Measurements from ENCODE around the gene MED20.

DNA sequence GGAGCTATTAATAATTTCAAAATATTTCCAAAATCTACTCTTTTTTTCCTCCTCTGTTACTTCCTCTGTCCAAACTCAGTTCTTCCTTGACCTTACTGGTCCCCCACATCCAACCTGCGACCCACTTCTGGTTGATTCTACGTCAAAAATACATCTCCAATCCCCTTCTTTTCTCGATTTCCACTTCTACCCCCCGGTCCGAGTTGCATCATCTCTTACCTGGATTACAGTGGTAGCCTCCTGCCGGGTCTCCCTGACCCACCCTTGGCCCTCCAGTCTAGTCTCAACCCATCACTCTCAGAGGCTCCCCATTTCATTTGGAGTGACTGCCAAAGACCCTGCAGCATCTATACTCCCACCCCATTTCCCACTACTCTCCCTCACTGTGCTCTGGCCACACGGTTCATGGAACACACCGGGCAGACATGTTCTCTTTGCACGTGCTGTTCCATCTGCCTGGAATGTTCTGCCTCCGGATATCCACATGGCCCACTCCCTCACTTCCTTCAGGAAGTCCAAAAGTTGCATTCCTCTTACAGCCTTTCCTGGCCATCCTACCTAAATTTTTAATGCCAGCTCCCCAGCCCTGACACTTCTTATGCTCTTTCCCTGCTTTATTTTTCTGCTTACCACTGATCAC lies 26.8 kb upstream of the MED20 start:
- TF ChIP-seq, protein P1, sequence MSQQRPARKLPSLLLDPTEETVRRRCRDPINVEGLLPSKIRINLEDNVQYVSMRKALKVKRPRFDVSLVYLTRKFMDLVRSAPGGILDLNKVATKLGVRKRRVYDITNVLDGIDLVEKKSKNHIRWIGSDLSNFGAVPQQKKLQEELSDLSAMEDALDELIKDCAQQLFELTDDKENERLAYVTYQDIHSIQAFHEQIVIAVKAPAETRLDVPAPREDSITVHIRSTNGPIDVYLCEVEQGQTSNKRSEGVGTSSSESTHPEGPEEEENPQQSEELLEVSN (IDR thresholded peaks at IDR 0.05; ENCODE audit: borderline replicate concordance, low read depth), result no peak
- TF ChIP-seq, protein P2, sequence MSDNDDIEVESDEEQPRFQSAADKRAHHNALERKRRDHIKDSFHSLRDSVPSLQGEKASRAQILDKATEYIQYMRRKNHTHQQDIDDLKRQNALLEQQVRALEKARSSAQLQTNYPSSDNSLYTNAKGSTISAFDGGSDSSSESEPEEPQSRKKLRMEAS (IDR thresholded peaks at IDR 0.05), result no peak
- TF ChIP-seq, protein P3, sequence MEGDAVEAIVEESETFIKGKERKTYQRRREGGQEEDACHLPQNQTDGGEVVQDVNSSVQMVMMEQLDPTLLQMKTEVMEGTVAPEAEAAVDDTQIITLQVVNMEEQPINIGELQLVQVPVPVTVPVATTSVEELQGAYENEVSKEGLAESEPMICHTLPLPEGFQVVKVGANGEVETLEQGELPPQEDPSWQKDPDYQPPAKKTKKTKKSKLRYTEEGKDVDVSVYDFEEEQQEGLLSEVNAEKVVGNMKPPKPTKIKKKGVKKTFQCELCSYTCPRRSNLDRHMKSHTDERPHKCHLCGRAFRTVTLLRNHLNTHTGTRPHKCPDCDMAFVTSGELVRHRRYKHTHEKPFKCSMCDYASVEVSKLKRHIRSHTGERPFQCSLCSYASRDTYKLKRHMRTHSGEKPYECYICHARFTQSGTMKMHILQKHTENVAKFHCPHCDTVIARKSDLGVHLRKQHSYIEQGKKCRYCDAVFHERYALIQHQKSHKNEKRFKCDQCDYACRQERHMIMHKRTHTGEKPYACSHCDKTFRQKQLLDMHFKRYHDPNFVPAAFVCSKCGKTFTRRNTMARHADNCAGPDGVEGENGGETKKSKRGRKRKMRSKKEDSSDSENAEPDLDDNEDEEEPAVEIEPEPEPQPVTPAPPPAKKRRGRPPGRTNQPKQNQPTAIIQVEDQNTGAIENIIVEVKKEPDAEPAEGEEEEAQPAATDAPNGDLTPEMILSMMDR (IDR thresholded peaks at IDR 0.05), result no peak
- TF ChIP-seq HDAC2 (IDR thresholded peaks at IDR 0.05) (no peak), RAD21 (conservative IDR thresholded peaks at IDR 0.05 in 1 of 2, IDR thresholded peaks at IDR 0.05 in 1 of 2) (no peak), CEBPB (IDR thresholded peaks at IDR 0.05) (no peak)

Measured in A549 (cell line).